Keratinocyte (primary cell): ENCODE data around the gene USP12. TPM values are rescaled to one million over a fixed set of nuclear protein-coding genes. Genes with fewer than 3 reads are reported as not detected.

Experiments used
- DNase-seq: peaks from one replicate; pipeline ENCODE4 v3.0.0-alpha.2; 2011; ENCODE audit warnings: low read depth, missing footprints, low spot score
- FAIRE-seq: peaks from 2 replicates; lab custom pipeline; 2011; peaks lifted over from hg19 to GRCh38; lab: Jason Lieb, UNC
- H2AFZ ChIP-seq: 2 replicates; pipeline ENCODE4 v1.6.0; 2012; ENCODE audit warnings: low read length, control low read depth, inconsistent platforms; ENCODE audit not compliant: control insufficient read depth
- H3K27ac ChIP-seq: 2 replicates; pipeline ENCODE4 v1.5.1; 2011; ENCODE audit warnings: low read length; ENCODE audit not compliant: control insufficient read depth, insufficient read depth
- H3K27me3 ChIP-seq: 3 replicates; pipeline ENCODE4 v1.6.0; 2011; ENCODE audit warnings: low read length; ENCODE audit not compliant: control insufficient read depth, insufficient read depth; ENCODE audit errors: extremely low read depth
- H3K36me3 ChIP-seq, 2 experiments: 2 replicates in 1 of 2; 3 replicates in 1 of 2; pipeline ENCODE4 v1.5.1; 2011; ENCODE audit warnings: low read length in 2 of 2, mild to moderate bottlenecking in 1 of 2; ENCODE audit not compliant: control insufficient read depth in 2 of 2, insufficient read depth in 2 of 2; ENCODE audit errors: extremely low read depth in 1 of 2
- H3K4me1 ChIP-seq: 3 replicates; pipeline ENCODE4 v1.5.1; 2011; ENCODE audit warnings: low read length; ENCODE audit not compliant: control insufficient read depth, insufficient read depth; ENCODE audit errors: extremely low read depth
- H3K4me2 ChIP-seq: 3 replicates; pipeline ENCODE4 v1.6.0; 2011; ENCODE audit warnings: low read depth, low read length; ENCODE audit not compliant: control insufficient read depth, insufficient read depth; ENCODE audit errors: extremely low read depth
- H3K4me3 ChIP-seq, 3 experiments: fragments of 200-600 bp in 1 of 3; sonication (generic) in 1 of 3; 2 replicates in 2 of 3; 3 replicates in 1 of 3; pipeline ENCODE4 v1.5.1; 2011 to 2016; ENCODE audit warnings: low read length in 3 of 3, mild to moderate bottlenecking in 3 of 3, control low read depth in 2 of 3, inconsistent platforms in 1 of 3, low read depth in 1 of 3, mixed read lengths in 1 of 3, mixed run types in 1 of 3, moderate library complexity in 1 of 3; ENCODE audit not compliant: control insufficient read depth in 2 of 3, insufficient read depth in 2 of 3; ENCODE audit errors: extremely low read depth in 1 of 3
- H3K79me2 ChIP-seq: 2 replicates; pipeline ENCODE4 v1.6.0; 2012; ENCODE audit warnings: low read length; ENCODE audit not compliant: control insufficient read depth, insufficient read depth
- H3K9ac ChIP-seq: 3 replicates; pipeline ENCODE4 v1.6.0; 2011; ENCODE audit warnings: low read length; ENCODE audit not compliant: control insufficient read depth, insufficient read depth; ENCODE audit errors: extremely low read depth
- H3K9me1 ChIP-seq: 3 replicates; pipeline ENCODE4 v1.6.0; 2011; ENCODE audit warnings: low read length; ENCODE audit not compliant: control insufficient read depth, insufficient read depth; ENCODE audit errors: extremely low read depth
- H3K9me3 ChIP-seq: 2 replicates; pipeline ENCODE4 v1.5.1; 2012; ENCODE audit warnings: low read depth, low read length; ENCODE audit not compliant: control insufficient read depth
- H4K20me1 ChIP-seq: 3 replicates; pipeline ENCODE4 v1.6.0; 2011; ENCODE audit warnings: low read length; ENCODE audit not compliant: control insufficient read depth, insufficient read depth; ENCODE audit errors: extremely low read depth
- CTCF ChIP-seq, 3 experiments: IDR thresholded peaks in 1 of 3; conservative IDR thresholded peaks in 1 of 3; optimal IDR thresholded peaks in 1 of 3; 2 replicates in 2 of 3; 3 replicates in 1 of 3; pipeline versions ENCODE3 to v1.5.1; 2011; ENCODE audit warnings: low read length in 3 of 3, mild to moderate bottlenecking in 3 of 3, moderate library complexity in 2 of 3, control low read depth in 1 of 3, inconsistent platforms in 1 of 3; ENCODE audit not compliant: insufficient read depth in 2 of 3; ENCODE audit errors: extremely low read depth in 1 of 3
- EZH2 ChIP-seq: IDR thresholded peaks from one replicate; pipeline ENCODE4 v1.6.1; 2012; ENCODE audit warnings: inconsistent platforms, mild to moderate bottlenecking, low read length, moderate library complexity
- dilution Hi-C: fragments of 300-500 bp; cut with MboI; formaldehyde crosslinking; loops from one replicate; pipeline ENCODE4 v1.7.0; 2020; ENCODE audit warnings: low sequenced_read_pairs; ENCODE audit not compliant: extremely low pct_ligation_motif_present
- polyA plus RNA-seq, 5 experiments: library from polyadenylated mRNA; depleted of rRNA in 3 of 5; stranded (reverse) in 3 of 5; stranded (forward) in 1 of 5; unstranded in 1 of 5; fragments of >200 nt; gene quantifications; 1 replicate in 1 of 5; 2 replicates in 3 of 5; 3 replicates in 1 of 5; pipeline versions ENCODE4 v1.2.1 to v1.2.3, GENCODE V29; 2011 to 2012; ENCODE audit warnings: missing spikeins in 2 of 5, low read depth in 1 of 5, low replicate concordance in 1 of 5

Gene USP12
- polyA plus RNA-seq, 1 donor (not counting 4 experiments of a cell fraction or from before 2014, with no cell fraction given) = 20.7 TPM

- H3K4me2 ChIP-seq = no peak overlapping the region
- no peak overlapping the region for H2AFZ ChIP-seq
- H3K27me3 ChIP-seq = no peaks in the 10 kb centered on the region
- H3K4me1 ChIP-seq = no peaks in the 10 kb centered on the region
- no peak overlapping the region for H3K9ac ChIP-seq
- FAIRE-seq (no peak), DNase-seq (no peak)
- no peaks in the 10 kb centered on the region for H3K36me3 ChIP-seq
- no peaks in the 10 kb centered on the region for H4K20me1 ChIP-seq
- H3K79me2 ChIP-seq = no peaks in the 10 kb centered on the region
- dilution Hi-C loops = no loop called here
- TF ChIP-seq CTCF (optimal IDR thresholded peaks at IDR 0.05 in 1 of 3, IDR thresholded peaks at IDR 0.05 in 1 of 3, conservative IDR thresholded peaks at IDR 0.05 in 1 of 3; ENCODE audit: extremely low read depth in 1 of 3, insufficient read depth in 2 of 3, low read length in 3 of 3) (no peak), EZH2 (no peak)
- no peak overlapping the region for H3K27ac ChIP-seq
- H3K9me1 ChIP-seq = no peaks in the 10 kb centered on the region
- H3K9me3 ChIP-seq = no peaks in the 10 kb centered on the region
- no peak overlapping the region for H3K4me3 ChIP-seq
Measured at GRCh38 chr13:27211271-27211670, 39.7 kb upstream of the USP12 start.

- H3K27me3 ChIP-seq = no peaks in the 10 kb centered on the region
- no peaks in the 10 kb centered on the region for H3K4me1 ChIP-seq
- FAIRE-seq = no peak
- no peak overlapping the region for H3K4me2 ChIP-seq
- dilution Hi-C loops = no loop called here
- no peak overlapping the region for H3K9ac ChIP-seq
- no peak overlapping the region for H3K4me3 ChIP-seq
- no peak overlapping the region for H3K27ac ChIP-seq
- no peak overlapping the region for H2AFZ ChIP-seq
- no peaks in the 10 kb centered on the region for H4K20me1 ChIP-seq
- no peaks in the 10 kb centered on the region for H3K79me2 ChIP-seq
- no peak for TF ChIP-seq EZH2
- no peaks in the 10 kb centered on the region for H3K36me3 ChIP-seq
- no peaks in the 10 kb centered on the region for H3K9me1 ChIP-seq
- H3K9me3 ChIP-seq = no peaks in the 10 kb centered on the region
- no peak for DNase-seq
Measured at GRCh38 chr13:27208514-27208913, 36.9 kb upstream of the USP12 start.

GRCh38 chr13:27203854-27204253, 32.2 kb upstream of the USP12 start:
- DNase-seq (no peak), FAIRE-seq (no peak)
- H3K9me1 ChIP-seq = no peaks in the 10 kb centered on the region
- no peak overlapping the region for H3K4me3 ChIP-seq
- dilution Hi-C loops = no loop called here
- no peak overlapping the region for H3K27ac ChIP-seq
- no peak overlapping the region for H2AFZ ChIP-seq
- no peaks in the 10 kb centered on the region for H4K20me1 ChIP-seq
- H3K79me2 ChIP-seq = no peaks in the 10 kb centered on the region
- H3K9me3 ChIP-seq = no peaks in the 10 kb centered on the region
- no peak overlapping the region for H3K4me2 ChIP-seq
- no peaks in the 10 kb centered on the region for H3K4me1 ChIP-seq
- H3K9ac ChIP-seq = no peak overlapping the region
- no peaks in the 10 kb centered on the region for H3K27me3 ChIP-seq
- no peaks in the 10 kb centered on the region for H3K36me3 ChIP-seq
- peak; percentile 29 to 40 (median 31) for TF ChIP-seq CTCF (optimal IDR thresholded peaks at IDR 0.05 in 1 of 3, IDR thresholded peaks at IDR 0.05 in 1 of 3, conservative IDR thresholded peaks at IDR 0.05 in 1 of 3; ENCODE audit: extremely low read depth in 1 of 3, insufficient read depth in 2 of 3, low read length in 3 of 3)
- no peak for TF ChIP-seq EZH2
